ENCODE measurements around the gene ZNRF3. TPM values are rescaled to one million over a fixed set of nuclear protein-coding genes. Genes with fewer than 3 reads are reported as not detected.

Gene ZNRF3
- total RNA-seq, 4 donors from 2014 or later: 1.7 to 8.1 (median 4.8) TPM

- no peak for TF ChIP-seq CTCF (IDR thresholded peaks at IDR 0.05; ENCODE audit: low read depth)
These were observed 157.3 kb downstream of the ZNRF3 start for GRCh38 chr22:29040385-29041275.

GRCh38 chr22:29041408-29041807 is 158.0 kb downstream of the ZNRF3 start:
- TF ChIP-seq CTCF (IDR thresholded peaks at IDR 0.05; ENCODE audit: low read depth): no peak

GRCh38 chr22:29043906-29044575 is 160.7 kb downstream of the ZNRF3 start:
- TF ChIP-seq CTCF (IDR thresholded peaks at IDR 0.05; ENCODE audit: low read depth): no peak

GRCh38 chr22:29044657-29045176 is 161.3 kb downstream of the ZNRF3 start:
- no peak for TF ChIP-seq CTCF (IDR thresholded peaks at IDR 0.05; ENCODE audit: low read depth)

- TF ChIP-seq CTCF (IDR thresholded peaks at IDR 0.05; ENCODE audit: low read depth): no peak
These were observed 165.7 kb downstream of the ZNRF3 start for GRCh38 chr22:29048822-29049654.

- no peak for TF ChIP-seq CTCF (IDR thresholded peaks at IDR 0.05; ENCODE audit: low read depth)
These were observed 166.4 kb downstream of the ZNRF3 start for GRCh38 chr22:29049655-29050263.
